Mesenteric fat pad (tissue), 1 donor: ENCODE results near the gene RAMACL. TPM values are rescaled to one million over a fixed set of nuclear protein-coding genes. Genes with fewer than 3 reads are reported as not detected.
A peak's percentile ranks its signal among the peaks of the same experiment; 100 is the strongest.

Experiments
- DNase-seq: peaks from one replicate; pipeline ENCODE4 v3.0.0-alpha.2; 2020; ENCODE audit warnings: low spot score
- total RNA-seq: library from RNA; stranded (reverse); fragmentation: NEBNext Ultra II Directional; extraction: Animal tissue kit (Norgen Biotek cat#: 25700); gene quantifications from one replicate; pipeline ENCODE4 v1.2.1, GENCODE V29; 2021
- donor health status: DM: yes; HTN: yes; CAD: no.

Gene RAMACL
- total RNA-seq, 1 donor from 2014 or later = 3.2 TPM

- DNase-seq = no peak
Observed at GRCh38 chr6:166578536-166579236, 7.8 kb downstream of the RAMACL start.

GRCh38 chr6:166575205-166575604, 11.3 kb downstream of the RAMACL start:
- no peak for DNase-seq

GRCh38 chr6:166573511-166574216, 12.8 kb downstream of the RAMACL start:
- no peak for DNase-seq

GRCh38 chr6:166572370-166573261, 13.9 kb downstream of the RAMACL start:
- no peak for DNase-seq

GRCh38 chr6:166570929-166571713, 15.4 kb downstream of the RAMACL start:
- no peak for DNase-seq

- peak; percentile 79 for DNase-seq
Observed at GRCh38 chr6:166569206-166569605, 17.3 kb downstream of the RAMACL start.

- DNase-seq = peak; percentile 41
Observed at GRCh38 chr6:166567813-166568212, 18.7 kb downstream of the RAMACL start.

GRCh38 chr6:166567107-166567506, 19.4 kb downstream of the RAMACL start:
- DNase-seq = peak; percentile 74

- DNase-seq = peak; percentile 72
Observed at GRCh38 chr6:166566026-166567011, 20.2 kb downstream of the RAMACL start.

GRCh38 chr6:166565084-166565967, 21.2 kb downstream of the RAMACL start:
- peak; percentile 87 for DNase-seq

GRCh38 chr6:166563805-166564204, 22.7 kb downstream of the RAMACL start:
- DNase-seq = no peak

- peak; percentile 79 for DNase-seq
Observed at GRCh38 chr6:166563200-166563599, 23.3 kb downstream of the RAMACL start.

- peak; percentile 81 for DNase-seq
Observed at GRCh38 chr6:166562726-166563125, 23.8 kb downstream of the RAMACL start.

GRCh38 chr6:166561771-166562359, 24.6 kb downstream of the RAMACL start:
- DNase-seq = peak; percentile 35

- no peak for DNase-seq
Observed at GRCh38 chr6:166560222-166560621, 26.3 kb downstream of the RAMACL start.

GRCh38 chr6:166559662-166560061, 26.8 kb downstream of the RAMACL start:
- no peak for DNase-seq

- no peak for DNase-seq
Observed at GRCh38 chr6:166559211-166559610, 27.3 kb downstream of the RAMACL start.
